Upper lobe of left lung (tissue), 4 donors: ENCODE measurements around the gene GMDS.

Source experiments
- CTCF ChIP-seq, 6 experiments: fragments of 450-650 bp in 4 of 6; fragments of 200-600 bp in 2 of 6; sonication (generic) in 2 of 6; IDR thresholded peaks; one replicate each; pipeline ENCODE4 v1.5.1; 2016 to 2019; ENCODE audit warnings: antibody characterized with exemption in 6 of 6
- EP300 ChIP-seq, 4 donors: sonication (generic); formaldehyde crosslinking; IDR thresholded peaks; one replicate each; pipeline ENCODE4 v1.5.1; 2017; ENCODE audit warnings: antibody characterized with exemption in 4 of 4, control low read depth in 2 of 4
- POLR2AphosphoS5 ChIP-seq, 2 donors: sonication (generic); formaldehyde crosslinking; IDR thresholded peaks; one replicate each; pipeline ENCODE4 v1.5.1; 2017; ENCODE audit warnings: antibody characterized with exemption in 2 of 2

- TF ChIP-seq CTCF (IDR thresholded peaks at IDR 0.05): no peak
- no peak for TF ChIP-seq POLR2AphosphoS5 (IDR thresholded peaks at IDR 0.05)
- TF ChIP-seq EP300 (IDR thresholded peaks at IDR 0.05): no peak
Observed at GRCh38 chr6:2181567-2181966, 63.8 kb downstream of the GMDS start.
